ENCODE results near the gene ASTN2.

GRCh38 chr9:117375956-117376355, 38.9 kb downstream of the ASTN2 start:
- TF ChIP-seq BHLHE40 (IDR thresholded peaks at IDR 0.05; ENCODE audit: low read length) (no peak), FIP1L1 (IDR thresholded peaks at IDR 0.05; ENCODE audit: low read depth, low read length, poor library complexity, severe bottlenecking) (no peak), L3MBTL2 (IDR thresholded peaks at IDR 0.05) (no peak), EZH2 (IDR thresholded peaks at IDR 0.05; ENCODE audit: borderline replicate concordance, low read depth, low read length) (no peak)

Data from K562 (cell line).